ENCODE measurements around the gene NXNL2. TPM values are rescaled to one million over a fixed set of nuclear protein-coding genes. Genes with fewer than 3 reads are reported as not detected.

Gene NXNL2
- total RNA-seq, 1 donor from 2014 or later, result not detected

- intact Hi-C loops (cut with DNase I), result loop anchor here (1.0 to 2.0 kb wide), 2 partner anchors 146 to 785 kb away; partner anchors contain the start of genes SECISBP2 and SPIN1
- peaks cover 6 to 15% of the 10 kb centered on the region in 2 donors for H3K4me1 ChIP-seq
- no peaks in the 10 kb centered on the region for H3K27me3 ChIP-seq
- peak in 1 of 2 donors; percentile 74 for DNase-seq (ENCODE audit: low spot score in 2 of 2)
- peak in 2 of 3 experiments; percentile 14 to 23 for TF ChIP-seq CTCF (IDR thresholded peaks at IDR 0.05)
- H3K36me3 ChIP-seq, result no peaks in the 10 kb centered on the region
- peak overlapping the region; percentile 93 for H3K27ac ChIP-seq
- H3K4me3 ChIP-seq, result peak overlapping the region; percentile 59 to 94
- H3K9me3 ChIP-seq, result no peaks in the 10 kb centered on the region
Measured at GRCh38 chr9:88533951-88534455, 975 bp upstream of the NXNL2 start.

GRCh38 chr9:88535226-88536022, 446 bp downstream of the NXNL2 start:
- no peak for TF ChIP-seq CTCF (IDR thresholded peaks at IDR 0.05)
- Histone ChIP-seq H3K4me1 (peaks cover 6 to 8% of the 10 kb centered on the region in 2 donors), H3K36me3 (no peaks in the 10 kb centered on the region), H3K4me3 (peak overlapping the region; percentile 59 to 94), H3K27ac (peak overlapping the region; percentile 93), H3K9me3 (no peaks in the 10 kb centered on the region), H3K27me3 (no peaks in the 10 kb centered on the region)
- intact Hi-C loops (cut with DNase I), result loop anchor here (2.0 to 5.0 kb wide), 7 partner anchors 69 to 808 kb away; partner anchors contain the start of genes CDK20, CKS2, CTSL and SECISBP2
- DNase-seq (ENCODE audit: low spot score in 2 of 2), result no peak

- intact Hi-C loops (cut with DNase I), result loop anchor here (2.0 to 5.0 kb wide), 6 partner anchors 69 to 809 kb away; partner anchors contain the start of genes CDK20, CKS2 and CTSL
- no peak for TF ChIP-seq CTCF (IDR thresholded peaks at IDR 0.05)
- H3K27ac ChIP-seq, result peak overlapping the region; percentile 93
- H3K4me3 ChIP-seq, result peak overlapping the region; percentile 59 to 94
- H3K36me3 ChIP-seq, result no peaks in the 10 kb centered on the region
- no peaks in the 10 kb centered on the region for H3K9me3 ChIP-seq
- H3K27me3 ChIP-seq, result no peaks in the 10 kb centered on the region
- peak in 1 of 2 donors; percentile 70 for DNase-seq (ENCODE audit: low spot score in 2 of 2)
- peaks cover 4 to 8% of the 10 kb centered on the region in 2 donors for H3K4me1 ChIP-seq
Measured at GRCh38 chr9:88536023-88536324, 996 bp downstream of the NXNL2 start.

- intact Hi-C loops (cut with DNase I), result loop anchor here (2.0 to 5.0 kb wide), 6 partner anchors 68 to 810 kb away; partner anchors contain the start of genes CDK20, CKS2 and CTSL
- peak overlapping the region; percentile 93 for H3K27ac ChIP-seq
- peaks cover 4 to 8% of the 10 kb centered on the region in 2 donors for H3K4me1 ChIP-seq
- no peaks in the 10 kb centered on the region for H3K27me3 ChIP-seq
- DNase-seq (ENCODE audit: low spot score in 2 of 2), result no peak
- no peaks in the 10 kb centered on the region for H3K9me3 ChIP-seq
- H3K36me3 ChIP-seq, result no peaks in the 10 kb centered on the region
- no peak for TF ChIP-seq CTCF (IDR thresholded peaks at IDR 0.05)
- peak overlapping the region in 1 of 2 donors; percentile 8 for H3K4me3 ChIP-seq
Measured at GRCh38 chr9:88536951-88537760, 2.2 kb downstream of the NXNL2 start.

- intact Hi-C loops (cut with DNase I), result loop anchor here (2.0 to 5.0 kb wide), 6 partner anchors 67 to 810 kb away; partner anchors contain the start of genes CDK20, CKS2 and CTSL
- Histone ChIP-seq H3K27me3 (no peaks in the 10 kb centered on the region), H3K9me3 (no peaks in the 10 kb centered on the region), H3K27ac (peak overlapping the region; percentile 93), H3K4me1 (peaks cover 4 to 8% of the 10 kb centered on the region in 2 donors), H3K36me3 (no peaks in the 10 kb centered on the region), H3K4me3 (peak overlapping the region in 1 of 2 donors; percentile 8)
- DNase-seq (ENCODE audit: low spot score in 2 of 2), result peak; percentile 71 to 94
- no peak for TF ChIP-seq CTCF (IDR thresholded peaks at IDR 0.05)
Measured at GRCh38 chr9:88537761-88538091, 2.7 kb downstream of the NXNL2 start.

Measured in ascending aorta (tissue), 2 donors.